CD14-positive monocyte (primary cell): ENCODE results near the gene TRIM15. TPM values are rescaled to one million over a fixed set of nuclear protein-coding genes. Genes with fewer than 3 reads are reported as not detected.
A peak's percentile ranks its signal among the peaks of the same experiment; 100 is the strongest.

Experiments used
- DNase-seq, 3 donors: peaks; one replicate each; pipeline ENCODE4 v3.0.0-alpha.2; 2011 to 2022
- H2AFZ ChIP-seq: 2 replicates; pipeline ENCODE4 v1.6.0; 2012; ENCODE audit warnings: mild to moderate bottlenecking, low read depth, low read length, inconsistent platforms; ENCODE audit not compliant: insufficient read depth, poor library complexity, severe bottlenecking
- H3K27ac ChIP-seq, 2 donors: 1 replicate in 1 of 2; 2 replicates in 1 of 2; pipeline ENCODE4 v1.5.1; 2012 to 2013; ENCODE audit warnings: low read length in 2 of 2, control low read depth in 1 of 2, inconsistent platforms in 1 of 2, low read depth in 1 of 2, mild to moderate bottlenecking in 1 of 2
- H3K27me3 ChIP-seq, 2 donors: one replicate each; pipeline versions ENCODE4 v1.6.0 to v1.6.1; 2011 to 2013; ENCODE audit warnings: low read length in 2 of 2; ENCODE audit not compliant: control insufficient read depth in 2 of 2, insufficient read depth in 2 of 2
- H3K36me3 ChIP-seq, 2 donors: replicated peaks in 1 of 2; 1 replicate in 1 of 2; 2 replicates in 1 of 2; pipeline versions ENCODE4 v1.5.1 to v1.6.1; 2012 to 2013; ENCODE audit warnings: low read length in 2 of 2, control low read depth in 1 of 2, inconsistent platforms in 1 of 2, mild to moderate bottlenecking in 1 of 2; ENCODE audit not compliant: insufficient read depth in 2 of 2, control insufficient read depth in 1 of 2
- H3K4me1 ChIP-seq, 2 donors: 1 replicate in 1 of 2; 2 replicates in 1 of 2; pipeline versions ENCODE4 v1.5.1 to v1.6.1; 2012 to 2013; ENCODE audit warnings: low read length in 2 of 2, control low read depth in 1 of 2, inconsistent platforms in 1 of 2, mild to moderate bottlenecking in 1 of 2, moderate library complexity in 1 of 2; ENCODE audit not compliant: insufficient read depth in 2 of 2, control insufficient read depth in 1 of 2
- H3K4me2 ChIP-seq: replicated peaks from 2 replicates; pipeline ENCODE3; 2012; ENCODE audit warnings: low read length, moderate library complexity, mild to moderate bottlenecking; ENCODE audit not compliant: poor library complexity, severe bottlenecking; ENCODE audit errors: extremely low read depth
- H3K4me3 ChIP-seq, 3 experiments: fragments of 200-600 bp in 1 of 3; sonication (generic) in 1 of 3; replicated peaks in 1 of 3; 1 replicate in 2 of 3; 2 replicates in 1 of 3; pipeline ENCODE4 v1.5.1; 2011 to 2013; ENCODE audit warnings: low read length in 3 of 3, mild to moderate bottlenecking in 3 of 3, control low read depth in 2 of 3, low read depth in 2 of 3, inconsistent platforms in 1 of 3, moderate library complexity in 1 of 3
- H3K79me2 ChIP-seq: 2 replicates; pipeline ENCODE4 v1.6.0; 2012; ENCODE audit warnings: mild to moderate bottlenecking, control low read depth, inconsistent platforms, low read length, moderate library complexity; ENCODE audit not compliant: insufficient read depth
- H3K9ac ChIP-seq: 2 replicates; pipeline ENCODE4 v1.6.0; 2017; ENCODE audit warnings: low read length, mild to moderate bottlenecking; ENCODE audit not compliant: insufficient read depth, poor library complexity, severe bottlenecking
- H3K9me3 ChIP-seq, 2 donors: replicated peaks in 1 of 2; 1 replicate in 1 of 2; 2 replicates in 1 of 2; pipeline versions ENCODE4 v1.5.1 to v1.6.1; 2012 to 2013; ENCODE audit warnings: low read length in 2 of 2, control low read depth in 1 of 2; ENCODE audit not compliant: control insufficient read depth in 1 of 2, insufficient read depth in 1 of 2
- H4K20me1 ChIP-seq: 2 replicates; pipeline ENCODE4 v1.6.0; 2012; ENCODE audit warnings: mild to moderate bottlenecking, low read length, control low read depth, moderate library complexity; ENCODE audit not compliant: insufficient read depth
- H3K27ac Mint-ChIP-seq, 7 donors: one replicate each; pipeline ENCODE4 v1.8.0; 2020; ENCODE audit warnings: mild to moderate bottlenecking in 7 of 7, mixed read lengths in 7 of 7, moderate library complexity in 6 of 7, inconsistent platforms in 2 of 7
- H3K27me3 Mint-ChIP-seq, 3 donors: one replicate each; pipeline ENCODE4 v1.8.0; 2021 to 2022; ENCODE audit warnings: low read depth in 3 of 3, mild to moderate bottlenecking in 3 of 3, mixed read lengths in 3 of 3, moderate library complexity in 3 of 3, inconsistent platforms in 1 of 3
- H3K36me3 Mint-ChIP-seq, 2 donors: one replicate each; pipeline ENCODE4 v1.8.0; 2020; ENCODE audit warnings: mixed read lengths in 2 of 2, inconsistent platforms in 1 of 2, mild to moderate bottlenecking in 1 of 2
- H3K4me1 Mint-ChIP-seq: one replicate; pipeline ENCODE4 v1.8.0; 2020; ENCODE audit warnings: mild to moderate bottlenecking, mixed read lengths
- H3K4me3 Mint-ChIP-seq, 2 donors: one replicate each; pipeline ENCODE4 v1.8.0; 2020; ENCODE audit warnings: mild to moderate bottlenecking in 2 of 2, mixed read lengths in 2 of 2, moderate library complexity in 1 of 2
- H3K9me3 Mint-ChIP-seq, 7 donors: one replicate each; pipeline ENCODE4 v1.8.0; 2020 to 2022; ENCODE audit warnings: mixed read lengths in 7 of 7, mild to moderate bottlenecking in 6 of 7, moderate library complexity in 6 of 7, inconsistent platforms in 2 of 7
- WGBS: methylation state at CpG from one replicate; pipeline ENCODE4 v1.1.5; 2013; ENCODE audit warnings: missing lambda C conversion rate; ENCODE audit not compliant: insufficient coverage; 5-methylcytosine and 5-hydroxymethylcytosine counted together
- intact Hi-C, 2 donors: fragments of 100-400 bp; cut with micrococcal nuclease; formaldehyde crosslinking; loops; one replicate each; pipeline versions ENCODE4 v1.15.0 to v1.15.1; 2023
- polyA plus RNA-seq, 3 donors: library from polyadenylated mRNA; depleted of rRNA in 1 of 3; unstranded in 2 of 3; stranded (reverse) in 1 of 3; fragments of 300-500 nt in 2 of 3; fragments of >200 nt in 1 of 3; fragmentation: Illumina TruSeq in 2 of 3; gene quantifications; 1 replicate in 2 of 3; 2 replicates in 1 of 3; pipeline ENCODE4 v1.2.3, GENCODE V29; 2012 to 2021
- TF ChIP-seq, protein P1 (sequence below): fragments of 200-600 bp; IDR thresholded peaks from one replicate; pipeline ENCODE4 v1.8.0; 2022; ENCODE audit warnings: antibody characterized with exemption, mild to moderate bottlenecking

Gene TRIM15
- polyA plus RNA-seq, 3 donors, result not detected

DNA sequence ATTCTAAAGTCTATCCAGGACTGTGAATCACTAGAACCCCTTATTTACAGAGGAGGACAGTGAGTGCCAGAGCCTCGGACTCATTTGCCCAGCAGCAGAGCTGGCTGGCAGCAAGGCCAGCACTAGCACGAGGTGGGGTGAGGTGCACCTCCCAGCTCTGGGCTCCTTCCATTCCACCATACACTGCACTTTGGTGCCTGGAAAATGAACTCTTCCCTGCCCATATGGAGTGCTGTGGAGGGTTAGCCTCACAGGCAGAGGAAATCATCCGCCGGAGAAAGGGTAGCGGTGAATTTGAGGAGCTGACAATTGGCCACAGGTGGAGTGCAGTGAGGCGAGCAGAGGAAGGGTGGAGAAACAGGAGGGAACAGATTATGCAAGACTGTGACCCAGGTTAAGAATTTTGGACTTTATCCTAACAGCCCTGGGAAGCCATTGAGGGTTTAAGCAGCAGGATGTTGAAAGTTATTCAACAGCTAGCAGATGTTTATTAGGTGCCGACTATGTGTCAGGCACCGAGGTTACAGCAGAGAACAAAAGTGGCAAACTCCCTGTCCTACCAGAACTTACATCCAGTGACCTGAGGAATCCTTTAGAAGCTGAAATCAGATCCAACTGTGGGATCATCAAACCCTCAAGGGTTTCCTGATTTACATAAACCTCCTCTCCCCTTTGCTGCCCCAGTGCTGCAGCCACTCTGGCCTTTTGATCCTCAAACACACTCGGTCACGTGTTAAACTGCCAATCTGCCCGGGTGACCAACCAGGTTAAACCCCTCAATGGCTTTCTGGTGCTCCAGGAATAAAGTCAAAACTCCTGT lies 43.7 kb downstream of the TRIM15 start:
- Histone ChIP-seq H3K4me2 (no peak overlapping the region), H3K9ac (no peak overlapping the region), H2AFZ (no peak overlapping the region), H3K36me3 (peaks cover 10 to 25% of the 10 kb centered on the region in 2 donors), H3K9me3 (no peaks in the 10 kb centered on the region), H3K4me3 (no peak overlapping the region), H3K79me2 (peaks cover 90% of the 10 kb centered on the region), H3K27ac (peak overlapping the region in 1 of 2 donors; percentile 21), H3K27me3 (no peaks in the 10 kb centered on the region), H3K4me1 (peaks cover 31 to 36% of the 10 kb centered on the region in 2 donors), H4K20me1 (peaks cover 94% of the 10 kb centered on the region)
- WGBS, result 75% methylated on average over 8 of the region's 11 CpGs
- intact Hi-C loops, result no loop called here
- Mint-ChIP-seq H3K27me3 (no peaks in the 10 kb centered on the region), H3K4me3 (no peak overlapping the region), H3K36me3 (peaks cover 39 to 57% of the 10 kb centered on the region in 2 donors), H3K9me3 (peaks cover 0 to 2% (median 0%) of the 10 kb centered on the region in 7 donors), H3K27ac (peak overlapping the region in 3 of 7 donors; percentile 4 to 58 (median 40)), H3K4me1 (peaks cover 82% of the 10 kb centered on the region)
- no peak for DNase-seq
- TF ChIP-seq, protein P1, sequence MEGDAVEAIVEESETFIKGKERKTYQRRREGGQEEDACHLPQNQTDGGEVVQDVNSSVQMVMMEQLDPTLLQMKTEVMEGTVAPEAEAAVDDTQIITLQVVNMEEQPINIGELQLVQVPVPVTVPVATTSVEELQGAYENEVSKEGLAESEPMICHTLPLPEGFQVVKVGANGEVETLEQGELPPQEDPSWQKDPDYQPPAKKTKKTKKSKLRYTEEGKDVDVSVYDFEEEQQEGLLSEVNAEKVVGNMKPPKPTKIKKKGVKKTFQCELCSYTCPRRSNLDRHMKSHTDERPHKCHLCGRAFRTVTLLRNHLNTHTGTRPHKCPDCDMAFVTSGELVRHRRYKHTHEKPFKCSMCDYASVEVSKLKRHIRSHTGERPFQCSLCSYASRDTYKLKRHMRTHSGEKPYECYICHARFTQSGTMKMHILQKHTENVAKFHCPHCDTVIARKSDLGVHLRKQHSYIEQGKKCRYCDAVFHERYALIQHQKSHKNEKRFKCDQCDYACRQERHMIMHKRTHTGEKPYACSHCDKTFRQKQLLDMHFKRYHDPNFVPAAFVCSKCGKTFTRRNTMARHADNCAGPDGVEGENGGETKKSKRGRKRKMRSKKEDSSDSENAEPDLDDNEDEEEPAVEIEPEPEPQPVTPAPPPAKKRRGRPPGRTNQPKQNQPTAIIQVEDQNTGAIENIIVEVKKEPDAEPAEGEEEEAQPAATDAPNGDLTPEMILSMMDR, result no peak

DNA sequence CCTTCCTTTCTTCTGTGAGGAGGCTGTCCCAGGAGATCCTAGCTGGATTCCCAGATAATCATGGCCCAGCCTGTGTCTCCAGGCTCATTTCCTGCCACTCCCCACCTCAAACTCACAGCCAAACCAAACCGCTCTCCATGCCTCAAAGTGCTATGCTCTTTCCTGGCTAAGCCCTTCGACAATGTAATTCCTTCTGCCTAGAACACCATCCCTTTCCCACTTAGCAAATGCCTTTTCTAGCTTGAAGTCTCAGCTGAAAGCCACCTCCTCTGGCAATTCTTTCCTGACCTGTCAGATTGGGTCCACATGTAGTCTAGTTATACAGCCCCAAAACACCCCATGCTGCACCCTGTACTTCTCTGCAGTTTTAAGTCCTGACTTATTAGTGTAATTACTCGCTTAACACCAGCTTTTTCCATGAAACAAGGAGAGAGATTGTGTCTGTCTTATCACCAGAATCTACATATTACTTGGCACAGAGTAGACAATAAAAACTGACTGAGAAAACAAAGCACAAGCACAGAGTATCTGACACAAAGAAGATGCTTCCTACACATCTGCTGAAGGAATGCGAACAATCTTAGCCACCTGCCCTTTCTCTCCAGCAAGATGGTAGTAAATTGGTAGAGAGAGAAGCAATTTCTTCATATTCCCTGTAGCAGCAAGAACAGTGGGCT lies 44.4 kb downstream of the TRIM15 start:
- H3K4me2 ChIP-seq, result no peak overlapping the region
- H3K4me1 Mint-ChIP-seq, result peaks cover 82% of the 10 kb centered on the region
- no peak overlapping the region for H3K9ac ChIP-seq

More for the DNA sequence above, 44.4 kb downstream of the TRIM15 start:
- H3K36me3 ChIP-seq, result peaks cover 10 to 25% of the 10 kb centered on the region in 2 donors
- H3K4me1 ChIP-seq, result peaks cover 31 to 36% of the 10 kb centered on the region in 2 donors
- H3K9me3 ChIP-seq, result no peaks in the 10 kb centered on the region
- H3K27me3 ChIP-seq, result no peaks in the 10 kb centered on the region
- H3K27ac ChIP-seq, result peak overlapping the region in 1 of 2 donors; percentile 21
- Mint-ChIP-seq H3K27ac (peak overlapping the region in 2 of 7 donors; percentile 4 to 58), H3K9me3 (peaks cover 0 to 2% (median 0%) of the 10 kb centered on the region in 7 donors), H3K27me3 (peaks cover 0 to under 1% (median 0%) of the 10 kb centered on the region in 3 donors), H3K36me3 (peaks cover 39 to 57% of the 10 kb centered on the region in 2 donors), H3K4me3 (no peak overlapping the region)
- H2AFZ ChIP-seq, result no peak overlapping the region
- no peak for DNase-seq
- H3K79me2 ChIP-seq, result peaks cover 97% of the 10 kb centered on the region
- 83% methylated on average over 2 of the region's 4 CpGs for WGBS
- TF ChIP-seq, protein P1, result no peak
- H4K20me1 ChIP-seq, result peaks cover 88% of the 10 kb centered on the region
- intact Hi-C loops, result no loop called here
- H3K4me3 ChIP-seq, result no peak overlapping the region
